Dermis microvascular lymphatic vessel endothelial cell (primary cell): ENCODE measurements around the gene DENND11. TPM values are rescaled to one million over a fixed set of nuclear protein-coding genes. Genes with fewer than 3 reads are reported as not detected.

Experiments
- DNase-seq, 2 donors: peaks; one replicate each; pipeline versions ENCODE4 v3.0.0 to v3.0.0-alpha.2; 2010; ENCODE audit warnings: low read depth in 2 of 2
- total RNA-seq: library from RNA; depleted of rRNA; stranded (reverse); fragments of >200 nt; gene quantifications from 2 replicates; pipeline ENCODE4 v1.2.1, GENCODE V29; 2014

Gene DENND11
- total RNA-seq, 1 donor from 2014 or later, result 78.3 TPM

- DNase-seq, result no peak
Measured at GRCh38 chr7:141685285-141686023, 16.5 kb downstream of the DENND11 start.

GRCh38 chr7:141679014-141679413 lies 23.0 kb downstream of the DENND11 start:
- no peak for DNase-seq

GRCh38 chr7:141676618-141677017 lies 25.3 kb downstream of the DENND11 start:
- no peak for DNase-seq

- DNase-seq, result peak in 1 of 2 donors; percentile 74
Measured at GRCh38 chr7:141675436-141676215, 26.3 kb downstream of the DENND11 start.

- peak in 1 of 2 donors; percentile 58 for DNase-seq
Measured at GRCh38 chr7:141674702-141675101, 27.3 kb downstream of the DENND11 start.

- DNase-seq, result peak; percentile 87 to 99
Measured at GRCh38 chr7:141674171-141674671, 27.7 kb downstream of the DENND11 start.

- no peak for DNase-seq
Measured at GRCh38 chr7:141673346-141673745, 28.6 kb downstream of the DENND11 start.

- no peak for DNase-seq
Measured at GRCh38 chr7:141671705-141672496, 30.1 kb downstream of the DENND11 start.

GRCh38 chr7:141668853-141669252 lies 33.1 kb downstream of the DENND11 start:
- DNase-seq, result no peak

- DNase-seq, result no peak
Measured at GRCh38 chr7:141666071-141666470, 35.9 kb downstream of the DENND11 start.

GRCh38 chr7:141665208-141666035 lies 36.5 kb downstream of the DENND11 start:
- DNase-seq, result no peak

- DNase-seq, result no peak
Measured at GRCh38 chr7:141664450-141664849, 37.5 kb downstream of the DENND11 start.

- peak; percentile 44 to 92 for DNase-seq
Measured at GRCh38 chr7:141663081-141663849, 38.7 kb downstream of the DENND11 start.

GRCh38 chr7:141660259-141660658 lies 41.7 kb downstream of the DENND11 start:
- DNase-seq, result peak in 1 of 2 donors; percentile 88

GRCh38 chr7:141659501-141659900 lies 42.5 kb downstream of the DENND11 start:
- DNase-seq, result no peak

- peak; percentile 80 to 92 for DNase-seq
Measured at GRCh38 chr7:141654551-141654950, 47.4 kb downstream of the DENND11 start.

GRCh38 chr7:141652691-141653090 lies 49.3 kb downstream of the DENND11 start:
- no peak for DNase-seq
